Fibroblast of lung (primary cell): Measurements from ENCODE around the gene CTSE.

ENCODE experiments used
- CTCF ChIP-seq, 2 donors: IDR thresholded peaks in 1 of 2; conservative IDR thresholded peaks in 1 of 2; 1 replicate in 1 of 2; 2 replicates in 1 of 2; pipeline ENCODE4 v1.5.1; 2011 to 2012; ENCODE audit warnings: low read length in 2 of 2, control low read depth in 1 of 2, inconsistent platforms in 1 of 2, low read depth in 1 of 2, mild to moderate bottlenecking in 1 of 2
- EZH2 ChIP-seq: IDR thresholded peaks from 2 replicates; pipeline ENCODE4 v1.5.1; 2012; ENCODE audit warnings: low read length, control low read depth, mild to moderate bottlenecking; ENCODE audit errors: missing control alignments

GRCh38 chr1:206000641-206001339 is 22.9 kb downstream of the CTSE start:
- TF ChIP-seq CTCF (conservative IDR thresholded peaks at IDR 0.05 in 1 of 2, IDR thresholded peaks at IDR 0.05 in 1 of 2; ENCODE audit: low read depth in 1 of 2, low read length in 2 of 2): no peak
- TF ChIP-seq EZH2: no peak
